ENCODE data around the gene FAM200A. TPM values are rescaled to one million over a fixed set of nuclear protein-coding genes. Genes with fewer than 3 reads are reported as not detected.
A peak's percentile ranks its signal among the peaks of the same experiment; 100 is the strongest.

The FAM200A gene
- total and polyA plus RNA-seq, 2 of the 13 experiments (the other 11 are each of a cell fraction or from before 2014, with no cell fraction given) = 4.7 to 6.3 TPM

DNA sequence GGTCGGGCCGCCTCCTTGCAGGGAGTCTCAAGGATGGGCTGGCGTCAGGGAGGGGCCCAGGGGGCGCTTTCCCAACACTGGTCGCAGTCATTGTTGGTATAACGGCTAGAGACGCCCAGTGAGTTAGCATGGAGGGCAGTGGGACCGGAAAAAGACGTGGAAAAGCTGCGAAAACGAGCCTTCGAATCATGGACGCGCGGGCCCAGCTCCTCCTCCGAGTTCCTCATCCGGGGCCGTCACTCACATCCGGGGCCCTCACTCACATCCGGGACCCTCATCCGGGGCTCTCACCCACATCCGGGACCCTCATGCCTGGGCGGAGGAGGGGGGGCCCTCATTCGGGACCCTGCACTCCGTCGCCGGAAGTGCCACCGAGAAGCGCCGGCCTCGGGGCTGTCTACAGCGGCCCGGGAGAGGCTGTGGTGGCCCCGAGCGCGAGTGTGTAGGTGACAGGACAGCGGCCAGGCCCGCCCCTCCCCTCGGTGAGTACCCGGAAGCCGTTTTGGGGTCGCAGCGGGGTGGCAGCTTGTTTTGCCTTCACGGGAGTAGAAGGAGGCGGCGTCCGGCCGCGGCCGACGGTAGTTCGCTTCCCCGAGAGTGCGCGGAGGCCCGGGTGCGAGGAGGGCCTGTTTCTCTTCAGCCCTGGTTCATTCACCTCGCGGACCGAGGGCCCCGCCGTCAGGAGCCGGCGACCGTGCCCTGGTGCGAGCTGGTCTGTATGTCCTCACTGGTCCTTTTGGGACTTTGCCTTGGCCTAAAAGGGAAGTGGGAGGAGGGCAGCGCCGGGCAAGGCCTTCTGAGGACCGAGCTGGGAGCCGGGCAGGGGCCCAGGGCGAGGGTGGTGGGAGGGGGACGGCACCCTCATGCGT is 6.6 kb upstream of the FAM200A start, which contains the start of gene ZNF655 (continued):
- TF ChIP-seq CBFB (CRISPR knock-in tag; IDR thresholded peaks at IDR 0.05) (no peak), SALL2 (CRISPR knock-in tag; IDR thresholded peaks at IDR 0.05) (peak; percentile 60), MXD4 (CRISPR knock-in tag; IDR thresholded peaks at IDR 0.05) (no peak; the same call in none of the 2 replicates), FOSL1 (CRISPR knock-in tag; IDR thresholded peaks at IDR 0.05; ENCODE audit: borderline replicate concordance) (no peak), ZNF713 (CRISPR knock-in tag; IDR thresholded peaks at IDR 0.05) (no peak), E2F1 (CRISPR knock-in tag; IDR thresholded peaks at IDR 0.05) (no peak; the same call in 1 of the 2 replicates), KMT2A (CRISPR knock-in tag; IDR thresholded peaks at IDR 0.05) (peak; percentile 44), IRF9 (CRISPR knock-in tag; IDR thresholded peaks at IDR 0.05; ENCODE audit: borderline replicate concordance) (peak; percentile 39; the same call in 1 of the 2 replicates), ZBTB26 (CRISPR knock-in tag; IDR thresholded peaks at IDR 0.05; ENCODE audit: borderline replicate concordance) (peak; percentile 60; the same call in 1 of the 2 replicates), ZNF552 (CRISPR knock-in tag; IDR thresholded peaks at IDR 0.05; ENCODE audit: borderline replicate concordance) (0 out of 2 replicates have a peak, but pooled peaks have one; percentile 48), MYC (CRISPR knock-in tag; IDR thresholded peaks at IDR 0.05; ENCODE audit: borderline replicate concordance) (no peak; the same call in 1 of the 2 replicates), ZMYM4 (CRISPR knock-in tag; IDR thresholded peaks at IDR 0.05) (no peak), SNAPC4 (CRISPR knock-in tag; IDR thresholded peaks at IDR 0.05) (peak; percentile 59), EHMT2 (IDR thresholded peaks at IDR 0.05; ENCODE audit: borderline replicate concordance, low read depth, low read length) (no peak), LRRFIP1 (CRISPR knock-in tag; conservative IDR thresholded peaks at IDR 0.05) (no peak), SMARCE1 (IDR thresholded peaks at IDR 0.05; ENCODE audit: borderline replicate concordance) (no peak), RFXAP (CRISPR knock-in tag; IDR thresholded peaks at IDR 0.05; ENCODE audit: borderline replicate concordance) (no peak; the same call in 1 of the 2 replicates)

Measured in HepG2 (cell line).